Stomach (tissue), 4 donors: Measurements from ENCODE around the gene DCAF6.

Source experiments
- CTCF ChIP-seq, 7 experiments: fragments of 450-650 bp in 4 of 7; fragments of 200-600 bp in 3 of 7; sonication (generic) in 3 of 7; IDR thresholded peaks; one replicate each; pipeline ENCODE4 v1.5.1; 2016 to 2019; ENCODE audit warnings: antibody characterized with exemption in 7 of 7, control low read depth in 2 of 7, mild to moderate bottlenecking in 1 of 7
- EP300 ChIP-seq: sonication (generic); formaldehyde crosslinking; IDR thresholded peaks from one replicate; pipeline ENCODE4 v1.6.1; 2017; ENCODE audit warnings: antibody characterized with exemption
- POLR2A ChIP-seq, 4 donors: fragments of 450-650 bp; IDR thresholded peaks; one replicate each; pipeline ENCODE4 v1.6.1; 2016; ENCODE audit warnings: antibody characterized with exemption in 4 of 4, control low read depth in 2 of 4, mild to moderate bottlenecking in 1 of 4, moderate library complexity in 1 of 4

GRCh38 chr1:167983797-167984420, 47.4 kb downstream of the DCAF6 start:
- no peak for TF ChIP-seq CTCF (IDR thresholded peaks at IDR 0.05)
- TF ChIP-seq POLR2A (IDR thresholded peaks at IDR 0.05) = no peak
- TF ChIP-seq EP300 = no peak
